ENCODE results near the gene KCNN3. TPM values are rescaled to one million over a fixed set of nuclear protein-coding genes. Genes with fewer than 3 reads are reported as not detected.

The KCNN3 gene
- total RNA-seq, 1 donor from 2014 or later, result 0.84 TPM

DNA sequence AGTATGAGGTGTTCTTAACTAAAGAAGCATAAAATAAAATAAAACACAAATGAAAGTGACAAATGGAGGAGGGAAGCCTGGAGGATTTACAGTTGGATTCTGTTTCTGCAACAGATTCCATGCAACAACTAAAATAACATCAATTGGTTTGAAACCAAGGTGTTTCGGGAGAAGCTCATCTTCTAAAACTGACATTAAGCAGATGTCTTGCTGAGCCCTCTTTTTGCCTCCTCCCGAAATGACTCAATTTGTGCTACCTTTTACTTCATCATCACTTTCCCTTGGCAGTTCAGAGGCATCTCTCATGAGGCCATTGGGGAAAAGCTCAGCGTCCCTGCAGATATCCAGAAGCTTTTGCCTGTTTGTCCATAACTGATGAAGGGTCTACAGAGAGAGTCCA, 140.5 kb downstream of the KCNN3 start:
- no peak for DNase-seq (ENCODE audit: low read depth, low spot score)
- Mint-ChIP-seq H3K27ac (ENCODE audit: unreplicated experiment) (peak overlapping the region; percentile 6), H3K4me1 (peaks cover 59% of the 10 kb centered on the region), H3K4me3 (no peak overlapping the region), H3K9me3 (no peaks in the 10 kb centered on the region), H3K36me3 (ENCODE audit: low read depth) (no peaks in the 10 kb centered on the region), H3K27me3 (ENCODE audit: low read depth) (no peaks in the 10 kb centered on the region)
- TF ChIP-seq, protein P1, sequence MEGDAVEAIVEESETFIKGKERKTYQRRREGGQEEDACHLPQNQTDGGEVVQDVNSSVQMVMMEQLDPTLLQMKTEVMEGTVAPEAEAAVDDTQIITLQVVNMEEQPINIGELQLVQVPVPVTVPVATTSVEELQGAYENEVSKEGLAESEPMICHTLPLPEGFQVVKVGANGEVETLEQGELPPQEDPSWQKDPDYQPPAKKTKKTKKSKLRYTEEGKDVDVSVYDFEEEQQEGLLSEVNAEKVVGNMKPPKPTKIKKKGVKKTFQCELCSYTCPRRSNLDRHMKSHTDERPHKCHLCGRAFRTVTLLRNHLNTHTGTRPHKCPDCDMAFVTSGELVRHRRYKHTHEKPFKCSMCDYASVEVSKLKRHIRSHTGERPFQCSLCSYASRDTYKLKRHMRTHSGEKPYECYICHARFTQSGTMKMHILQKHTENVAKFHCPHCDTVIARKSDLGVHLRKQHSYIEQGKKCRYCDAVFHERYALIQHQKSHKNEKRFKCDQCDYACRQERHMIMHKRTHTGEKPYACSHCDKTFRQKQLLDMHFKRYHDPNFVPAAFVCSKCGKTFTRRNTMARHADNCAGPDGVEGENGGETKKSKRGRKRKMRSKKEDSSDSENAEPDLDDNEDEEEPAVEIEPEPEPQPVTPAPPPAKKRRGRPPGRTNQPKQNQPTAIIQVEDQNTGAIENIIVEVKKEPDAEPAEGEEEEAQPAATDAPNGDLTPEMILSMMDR (conservative IDR thresholded peaks at IDR 0.05), result no peak

DNA sequence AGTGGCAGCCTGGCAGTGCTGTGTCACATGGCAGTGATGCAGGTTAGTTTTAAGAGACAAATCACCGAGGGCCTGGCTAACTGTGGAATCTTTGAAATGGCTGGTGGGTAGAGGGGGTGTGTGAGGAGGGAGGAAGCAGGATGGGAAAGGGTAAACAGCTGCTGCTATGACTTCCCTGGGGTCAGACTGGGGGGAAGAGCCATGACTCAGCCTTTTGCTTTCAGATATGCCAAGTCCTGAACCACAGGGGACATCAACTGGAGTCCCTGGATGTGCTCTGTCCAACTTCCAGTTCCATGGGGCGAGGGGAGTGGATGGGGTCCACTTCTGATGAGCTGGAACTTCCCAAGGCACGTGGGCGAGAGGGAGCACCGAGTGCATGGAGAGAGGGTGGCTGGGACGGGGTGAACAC, 141.0 kb downstream of the KCNN3 start:
- Mint-ChIP-seq H3K27ac (ENCODE audit: unreplicated experiment) (no peak overlapping the region), H3K4me3 (no peak overlapping the region), H3K27me3 (ENCODE audit: low read depth) (no peaks in the 10 kb centered on the region), H3K9me3 (no peaks in the 10 kb centered on the region), H3K4me1 (peaks cover 64% of the 10 kb centered on the region), H3K36me3 (ENCODE audit: low read depth) (no peaks in the 10 kb centered on the region)
- TF ChIP-seq, protein P1 (conservative IDR thresholded peaks at IDR 0.05), result no peak
- no peak for DNase-seq (ENCODE audit: low read depth, low spot score)

DNA sequence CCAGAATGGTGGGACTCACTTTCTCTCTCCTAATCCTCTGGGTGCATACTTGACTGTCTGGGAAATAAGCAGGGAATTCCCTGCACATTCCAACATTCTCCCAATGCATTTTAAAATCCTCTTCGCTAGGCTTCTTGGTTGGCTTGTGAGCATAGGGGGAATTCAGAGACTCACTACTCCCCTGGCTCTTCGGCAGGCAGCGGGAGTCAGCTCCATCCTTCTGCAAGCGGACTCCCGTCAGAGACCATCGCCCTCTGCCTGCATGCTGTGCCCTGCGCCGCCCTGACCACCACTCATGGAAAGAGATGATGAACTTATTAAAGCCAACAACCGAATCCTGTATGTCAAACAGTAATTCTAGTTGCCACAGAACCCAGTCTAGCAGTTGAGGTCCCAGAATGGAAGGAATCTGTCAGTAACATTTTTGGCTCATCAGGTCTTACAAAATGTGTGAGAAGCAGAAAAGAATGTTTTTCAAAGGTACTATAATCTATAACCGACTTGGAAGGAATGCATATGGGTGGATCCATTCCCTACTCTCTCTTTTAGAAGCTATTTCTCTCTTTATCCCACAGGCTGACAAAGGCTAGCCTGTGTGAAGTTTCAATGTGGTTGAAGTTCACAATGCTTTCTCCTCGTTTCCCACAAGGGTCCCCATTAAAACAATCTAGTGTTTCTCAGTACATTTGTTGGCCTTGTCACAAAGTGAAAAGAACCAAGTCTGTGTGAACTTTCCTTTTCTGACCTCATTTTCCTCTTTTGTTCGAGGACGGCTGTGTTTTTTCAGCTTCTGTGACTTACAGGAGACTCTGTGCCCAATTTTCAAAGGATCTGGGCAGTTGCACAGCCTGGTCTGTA, 143.0 kb downstream of the KCNN3 start:
- peak overlapping the region; percentile 88 for H3K27ac Mint-ChIP-seq (ENCODE audit: unreplicated experiment)

DNA sequence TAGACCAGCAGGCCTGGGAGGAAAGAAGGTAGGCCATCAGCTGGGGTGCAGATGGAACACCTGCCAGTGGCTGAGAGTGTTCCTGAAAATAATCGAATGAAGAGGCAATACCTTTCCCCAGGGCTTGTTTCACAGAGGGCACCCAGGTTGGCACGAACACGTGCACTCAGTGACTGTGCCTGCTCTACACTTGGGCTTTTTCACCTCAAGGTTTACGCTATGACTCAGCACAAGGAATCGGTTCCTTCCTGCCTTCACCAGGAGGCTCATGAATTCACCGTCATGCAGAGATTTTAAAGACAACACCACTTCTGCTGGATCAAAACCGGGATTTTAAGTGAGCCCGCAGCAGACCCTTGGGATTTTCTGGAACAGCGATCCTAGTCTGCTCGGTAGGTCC, 143.6 kb downstream of the KCNN3 start:
- H3K27ac Mint-ChIP-seq (ENCODE audit: unreplicated experiment), result no peak overlapping the region
- H3K27me3 Mint-ChIP-seq (ENCODE audit: low read depth), result no peaks in the 10 kb centered on the region
- peaks cover 71% of the 10 kb centered on the region for H3K4me1 Mint-ChIP-seq
- no peak for DNase-seq (ENCODE audit: low read depth, low spot score)
- no peaks in the 10 kb centered on the region for H3K9me3 Mint-ChIP-seq
- H3K36me3 Mint-ChIP-seq (ENCODE audit: low read depth), result no peaks in the 10 kb centered on the region
- no peak overlapping the region for H3K4me3 Mint-ChIP-seq
- TF ChIP-seq, protein P1 (conservative IDR thresholded peaks at IDR 0.05), result no peak

More for the DNA sequence above, 143.0 kb downstream of the KCNN3 start:
- H3K4me3 Mint-ChIP-seq, result peak overlapping the region; percentile 3
- H3K4me1 Mint-ChIP-seq, result peaks cover 71% of the 10 kb centered on the region
- DNase-seq (ENCODE audit: low read depth, low spot score), result no peak
- H3K36me3 Mint-ChIP-seq (ENCODE audit: low read depth), result no peaks in the 10 kb centered on the region
- no peaks in the 10 kb centered on the region for H3K27me3 Mint-ChIP-seq (ENCODE audit: low read depth)
- TF ChIP-seq, protein P1 (conservative IDR thresholded peaks at IDR 0.05), result no peak
- H3K9me3 Mint-ChIP-seq, result no peaks in the 10 kb centered on the region

DNA sequence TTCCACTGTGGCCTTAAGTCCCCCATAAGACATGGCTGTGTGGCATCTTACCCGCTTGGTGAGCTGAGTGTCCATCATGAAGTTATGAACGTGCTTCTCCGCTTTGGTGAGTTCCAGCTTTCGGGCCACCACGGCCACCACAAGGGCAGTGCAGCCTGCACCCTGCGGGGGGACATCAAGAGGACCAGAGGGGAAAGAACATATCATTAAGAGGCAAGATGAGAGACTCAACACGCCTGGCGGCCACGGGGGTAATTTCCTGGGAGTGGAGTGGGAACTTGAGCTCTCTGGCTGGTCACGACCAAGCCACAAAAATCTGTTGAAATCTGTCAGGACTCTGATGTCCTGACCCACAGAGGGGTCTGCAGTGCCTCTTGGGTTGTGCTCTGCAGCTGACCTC, 144.2 kb downstream of the KCNN3 start:
- TF ChIP-seq, protein P1 (conservative IDR thresholded peaks at IDR 0.05), result no peak
- H3K27ac Mint-ChIP-seq (ENCODE audit: unreplicated experiment), result peak overlapping the region; percentile 58
- H3K4me1 Mint-ChIP-seq, result peaks cover 65% of the 10 kb centered on the region
- DNase-seq (ENCODE audit: low read depth, low spot score), result no peak
- no peaks in the 10 kb centered on the region for H3K9me3 Mint-ChIP-seq
- no peak overlapping the region for H3K4me3 Mint-ChIP-seq
- no peaks in the 10 kb centered on the region for H3K27me3 Mint-ChIP-seq (ENCODE audit: low read depth)
- no peaks in the 10 kb centered on the region for H3K36me3 Mint-ChIP-seq (ENCODE audit: low read depth)

All from neural crest cell (in vitro differentiated cells).